ENCODE data around the gene PHC2.

DNA sequence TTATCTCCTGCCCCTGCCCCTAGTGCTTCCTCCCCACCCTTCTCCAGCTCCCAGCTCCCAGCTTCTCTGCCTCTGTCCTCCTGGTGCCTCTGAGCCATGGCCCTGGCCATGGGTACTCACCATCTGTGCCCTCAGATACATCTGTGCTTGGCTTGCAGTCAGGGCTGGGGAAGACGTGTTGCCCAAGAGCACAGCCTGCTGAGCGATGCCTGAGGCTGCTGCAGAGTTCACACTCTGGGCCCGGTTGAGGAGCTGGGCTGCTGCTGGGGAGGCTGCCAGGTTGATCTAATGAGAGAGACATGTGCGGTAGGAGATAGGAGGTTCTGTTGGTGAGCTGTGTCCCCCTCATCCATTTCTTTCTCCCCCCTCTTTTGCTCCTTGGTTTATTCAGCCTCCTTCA, 60.6 kb downstream of the PHC2 start:
- TF ChIP-seq, protein P1, sequence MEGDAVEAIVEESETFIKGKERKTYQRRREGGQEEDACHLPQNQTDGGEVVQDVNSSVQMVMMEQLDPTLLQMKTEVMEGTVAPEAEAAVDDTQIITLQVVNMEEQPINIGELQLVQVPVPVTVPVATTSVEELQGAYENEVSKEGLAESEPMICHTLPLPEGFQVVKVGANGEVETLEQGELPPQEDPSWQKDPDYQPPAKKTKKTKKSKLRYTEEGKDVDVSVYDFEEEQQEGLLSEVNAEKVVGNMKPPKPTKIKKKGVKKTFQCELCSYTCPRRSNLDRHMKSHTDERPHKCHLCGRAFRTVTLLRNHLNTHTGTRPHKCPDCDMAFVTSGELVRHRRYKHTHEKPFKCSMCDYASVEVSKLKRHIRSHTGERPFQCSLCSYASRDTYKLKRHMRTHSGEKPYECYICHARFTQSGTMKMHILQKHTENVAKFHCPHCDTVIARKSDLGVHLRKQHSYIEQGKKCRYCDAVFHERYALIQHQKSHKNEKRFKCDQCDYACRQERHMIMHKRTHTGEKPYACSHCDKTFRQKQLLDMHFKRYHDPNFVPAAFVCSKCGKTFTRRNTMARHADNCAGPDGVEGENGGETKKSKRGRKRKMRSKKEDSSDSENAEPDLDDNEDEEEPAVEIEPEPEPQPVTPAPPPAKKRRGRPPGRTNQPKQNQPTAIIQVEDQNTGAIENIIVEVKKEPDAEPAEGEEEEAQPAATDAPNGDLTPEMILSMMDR (IDR thresholded peaks at IDR 0.05): no peak
- TF ChIP-seq POLR2A (IDR thresholded peaks at IDR 0.05): no peak
- TF ChIP-seq EP300 (IDR thresholded peaks at IDR 0.05): no peak
